HS-5 (cell line): ENCODE results near the gene ROBO1.
"Not testable (repeated sequence)": the region's sequence is repeated elsewhere in the genome, so short reads cannot be mapped to it uniquely, and the experiment has no call there.

Experiments
- DNase-seq: peaks from one replicate; pipeline ENCODE4 v3.0.0-alpha.2; 2012; ENCODE audit warnings: low read depth

The ROBO1 gene

DNA sequence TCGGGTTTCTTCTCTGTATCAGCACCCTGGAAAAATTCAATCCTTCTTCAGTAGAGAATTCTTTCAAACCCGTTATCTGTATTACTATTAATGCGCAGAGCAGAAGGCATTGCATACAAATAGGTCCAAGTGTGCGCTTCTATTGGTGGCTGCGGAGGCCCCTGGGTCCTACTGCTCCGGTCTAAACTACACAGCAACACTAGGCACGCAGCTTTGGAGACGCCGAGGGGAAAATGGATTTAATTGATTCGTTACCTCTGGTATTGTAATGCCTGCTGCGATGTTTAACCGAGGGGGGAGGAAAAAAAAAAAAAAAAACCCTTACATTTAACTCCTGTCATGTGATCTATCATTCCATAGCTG, at the start of gene ROBO1:
ROBO1 (minus strand) TSS at position 94 of the 363 bp plus-strand sequence.
- DNase-seq = no peak

DNA sequence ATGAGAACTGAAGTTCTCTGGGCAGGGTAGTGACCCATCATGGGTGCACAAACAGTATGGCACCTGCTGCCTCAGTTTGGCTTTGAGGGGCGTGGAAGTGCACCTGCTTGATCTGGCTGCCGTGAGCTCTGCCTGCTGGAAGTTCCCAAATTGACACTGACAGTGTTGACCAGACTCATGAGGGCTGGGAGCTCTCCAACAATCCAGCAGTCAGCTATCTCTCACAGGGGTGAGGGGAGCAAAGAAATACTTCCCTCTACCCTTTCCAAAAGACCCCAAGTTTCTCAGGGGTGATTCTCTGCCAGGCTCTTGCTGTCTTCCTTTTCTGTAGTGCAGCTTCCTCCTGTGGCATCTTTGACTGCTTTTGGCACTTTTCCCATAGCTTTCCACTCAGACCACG, 49.4 kb upstream of the ROBO1 start:
- no peak for DNase-seq

DNA sequence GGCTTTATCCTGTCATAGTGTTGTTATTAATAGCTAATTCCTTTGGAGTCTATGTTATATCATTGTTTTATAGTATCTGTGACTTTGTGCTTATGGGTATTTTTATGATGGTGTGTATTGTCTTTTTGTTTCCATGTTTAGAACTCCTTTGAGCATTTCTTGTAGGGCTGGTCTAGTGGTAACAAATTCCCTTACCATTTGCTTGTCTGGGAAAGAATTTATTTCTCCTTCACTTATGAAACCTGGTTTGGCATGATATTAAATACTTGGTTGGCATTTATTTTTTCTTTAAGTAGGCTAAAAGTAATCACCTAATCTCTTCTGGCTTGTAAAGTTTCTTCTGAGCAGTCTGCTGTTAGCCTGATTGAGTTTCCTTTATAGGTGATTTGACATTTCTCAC, 47.7 kb upstream of the ROBO1 start:
- DNase-seq = no peak

DNA sequence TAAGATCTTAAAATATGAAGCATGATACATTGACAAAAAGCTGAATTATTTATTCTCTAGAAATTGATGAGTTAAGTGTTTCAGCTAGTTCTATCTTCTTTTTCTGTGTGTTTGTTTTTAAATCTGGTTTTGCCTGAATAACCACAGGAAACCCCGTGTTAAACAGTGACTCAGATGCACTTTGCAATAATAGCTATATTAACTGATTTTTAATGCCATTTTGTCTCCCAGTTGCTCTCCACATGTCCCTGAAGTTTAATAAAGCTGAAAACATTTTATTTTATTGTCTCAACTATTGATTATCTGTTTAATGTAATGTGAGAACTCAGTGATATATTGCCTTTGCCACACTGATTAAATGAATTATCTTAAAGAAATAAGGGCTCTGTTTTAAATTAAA, 42.8 kb upstream of the ROBO1 start:
- DNase-seq = no peak

DNA sequence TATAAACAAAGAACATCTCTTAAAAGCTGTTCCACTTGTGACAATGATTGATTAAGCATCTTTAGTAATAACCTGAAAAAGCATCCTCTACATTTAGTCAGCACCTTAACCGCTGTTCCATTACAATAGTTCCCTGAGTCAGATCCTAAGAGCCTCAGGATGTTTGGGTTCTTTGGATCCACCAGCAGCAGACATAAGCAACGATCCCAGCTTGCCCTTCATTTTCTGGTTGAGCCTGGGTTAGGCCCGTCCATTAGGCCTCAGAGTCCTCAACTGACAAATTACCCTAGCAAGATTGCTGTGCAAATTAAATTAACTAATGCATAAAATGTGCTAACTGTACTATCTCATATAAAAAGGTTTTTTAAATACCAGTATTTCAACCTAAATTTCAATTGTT, 42.3 kb upstream of the ROBO1 start:
- DNase-seq = no peak

DNA sequence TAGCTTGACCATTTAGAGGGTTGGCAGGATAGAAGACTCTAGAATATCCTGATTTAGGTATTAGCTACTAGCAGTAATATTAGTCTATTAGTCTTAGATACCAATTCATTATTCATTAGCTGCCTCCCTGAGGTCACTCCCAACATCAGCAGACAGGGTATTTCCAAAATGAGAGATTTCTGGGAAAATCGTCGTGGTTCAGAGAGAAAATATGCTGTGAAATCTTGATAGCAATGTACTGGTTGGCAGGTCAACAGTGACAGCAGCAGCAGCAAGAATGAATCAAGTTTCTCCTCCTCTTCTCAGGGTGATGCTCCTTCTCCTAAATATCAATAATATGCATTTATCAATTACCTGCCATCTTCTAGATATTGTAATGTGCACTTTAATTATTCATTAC, 41.3 kb upstream of the ROBO1 start:
- DNase-seq = no peak

DNA sequence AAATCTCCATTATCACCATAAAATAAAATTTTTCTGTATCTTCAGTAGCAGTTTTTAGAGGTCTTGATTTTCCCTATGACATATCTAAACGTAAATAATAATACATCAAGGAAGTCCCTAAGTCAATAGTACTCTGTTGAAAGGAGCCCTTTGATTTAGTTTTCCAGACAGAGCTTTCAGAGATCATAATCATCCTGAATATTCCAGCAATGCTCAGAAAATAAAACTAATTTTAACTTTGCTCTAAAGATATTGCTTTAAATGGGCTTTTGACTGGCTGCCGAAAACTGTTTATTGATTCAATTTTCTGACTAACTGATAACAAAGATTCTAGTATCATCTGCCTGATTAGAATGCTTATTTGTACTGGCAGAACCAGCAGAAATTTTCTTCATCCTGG, 40.7 kb upstream of the ROBO1 start:
- DNase-seq = no peak

DNA sequence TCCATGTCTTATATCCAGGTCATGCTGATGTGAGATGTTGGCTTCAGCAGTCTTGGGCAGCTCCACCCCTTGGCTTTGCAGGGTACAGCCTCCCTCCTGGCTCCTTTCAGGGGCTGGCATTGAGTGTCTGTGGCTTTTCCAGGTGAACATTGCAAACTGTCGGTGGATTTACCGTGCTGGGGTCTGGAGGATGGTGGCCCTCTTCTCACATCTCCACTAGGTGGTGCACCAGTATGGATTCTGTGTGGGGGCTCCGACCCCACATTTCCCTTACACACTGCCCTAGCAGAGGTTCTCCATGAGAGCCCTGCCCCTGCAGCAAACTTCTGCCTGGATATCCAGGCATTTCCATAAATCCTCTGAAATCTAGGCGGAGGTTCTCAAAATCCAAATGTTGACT, 22.4 kb upstream of the ROBO1 start:
- DNase-seq = not testable (repeated sequence)

DNA sequence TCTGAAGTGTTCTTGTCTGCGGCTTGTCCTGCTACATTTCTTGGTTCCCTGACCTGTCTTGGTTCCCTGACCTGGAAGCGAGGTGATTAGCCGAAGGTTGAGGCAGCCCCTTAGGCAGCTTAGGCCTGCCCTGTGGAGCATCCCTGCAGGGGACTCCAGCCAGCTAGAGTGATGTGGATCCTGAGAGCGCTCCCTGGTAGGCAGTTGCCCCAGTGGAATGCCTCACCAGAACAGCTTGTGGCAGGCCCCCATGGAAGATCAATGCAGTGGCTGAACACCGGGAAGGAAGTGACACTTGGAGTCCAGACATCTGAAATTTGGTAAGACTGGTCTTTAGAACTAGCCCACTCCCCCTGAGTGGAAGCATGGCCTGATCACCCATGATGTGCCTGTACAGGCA, 5.5 kb upstream of the ROBO1 start:
- DNase-seq = no peak

DNA sequence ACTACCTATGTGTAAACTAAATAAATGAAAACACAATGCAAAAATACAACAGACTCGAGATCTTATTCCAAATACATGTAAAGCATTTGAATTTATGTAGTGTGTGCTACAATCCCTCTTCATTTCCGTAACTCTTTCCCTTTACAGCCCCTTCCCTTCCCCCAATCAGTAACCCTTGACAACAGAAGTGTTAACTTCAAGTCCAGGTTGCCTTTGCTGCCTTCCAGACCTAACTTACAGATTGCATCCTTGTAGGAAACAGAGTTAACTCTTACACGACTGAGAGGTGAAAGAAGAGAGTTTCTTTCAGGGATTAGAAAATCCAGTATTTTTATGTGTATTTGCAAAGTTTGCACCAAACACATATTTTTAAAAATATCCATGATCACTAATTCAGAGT, 1.4 kb upstream of the ROBO1 start:
- DNase-seq = no peak

DNA sequence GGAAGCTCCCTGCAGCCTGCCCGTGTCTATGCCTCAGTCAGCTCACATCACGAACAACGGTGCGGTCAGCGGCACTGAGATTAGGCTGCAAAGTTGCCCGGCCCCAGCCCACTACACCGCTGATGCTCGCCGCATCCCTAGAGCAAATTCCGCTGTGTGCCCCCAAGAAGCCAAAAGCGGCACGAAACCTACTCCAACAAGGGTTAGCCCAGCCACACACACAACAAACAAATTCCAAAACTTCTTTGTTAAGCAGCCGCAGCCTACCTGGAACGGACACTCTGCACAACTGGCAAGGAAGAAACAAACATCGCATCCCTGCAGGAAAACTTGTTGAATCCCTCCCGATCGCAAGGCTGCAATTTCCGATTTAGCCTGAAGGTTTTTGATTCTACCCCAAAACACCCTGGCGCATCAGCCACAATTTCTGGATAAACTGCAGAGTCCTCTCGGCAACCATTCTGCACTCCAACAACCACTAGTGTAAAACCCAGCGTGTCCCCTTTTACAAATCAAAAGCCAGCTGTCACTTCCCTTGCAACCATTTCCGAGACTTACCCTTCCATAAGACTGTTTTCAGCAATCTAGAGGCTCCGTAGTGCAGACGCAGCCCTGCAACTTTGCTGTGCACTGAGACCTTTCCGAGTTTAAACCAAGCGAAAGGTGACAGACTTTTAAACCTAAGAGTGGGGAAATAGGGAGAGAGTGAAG, 449 bp downstream of the ROBO1 start:
- DNase-seq = no peak

DNA sequence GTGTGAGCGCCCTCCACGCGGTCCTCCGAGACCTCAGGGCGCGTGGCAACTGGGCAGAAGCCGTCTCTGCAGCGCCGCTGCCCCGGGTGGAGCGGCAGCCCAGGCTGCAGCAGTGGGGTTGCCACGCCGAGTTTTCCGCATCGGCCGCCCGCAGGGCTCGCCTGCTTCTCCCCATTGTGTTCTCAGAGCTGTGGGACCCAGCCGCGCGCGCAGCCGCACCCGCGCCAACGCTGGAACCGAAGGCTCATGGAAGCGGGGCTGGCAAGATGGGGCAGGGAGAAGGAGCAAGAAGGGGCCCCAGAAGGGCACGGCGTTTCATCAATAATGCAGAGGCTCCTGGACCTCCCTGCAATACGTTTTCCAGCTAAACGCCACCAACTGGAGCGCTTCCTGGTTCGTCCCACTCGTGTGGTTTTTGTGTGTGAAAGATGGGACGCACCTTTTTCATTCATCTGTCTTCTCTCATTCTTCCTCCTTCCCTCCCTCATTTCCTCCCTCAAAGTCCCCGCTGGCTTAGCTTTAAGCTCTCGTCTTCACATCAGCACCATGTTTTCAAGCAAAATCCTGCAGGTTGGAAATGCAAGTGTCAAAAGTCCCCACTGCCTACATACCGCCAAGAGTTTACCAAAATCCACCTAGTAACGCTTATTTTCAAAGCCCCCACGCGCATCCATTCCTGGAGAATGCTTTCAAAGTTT, 1.2 kb downstream of the ROBO1 start:
- no peak for DNase-seq

DNA sequence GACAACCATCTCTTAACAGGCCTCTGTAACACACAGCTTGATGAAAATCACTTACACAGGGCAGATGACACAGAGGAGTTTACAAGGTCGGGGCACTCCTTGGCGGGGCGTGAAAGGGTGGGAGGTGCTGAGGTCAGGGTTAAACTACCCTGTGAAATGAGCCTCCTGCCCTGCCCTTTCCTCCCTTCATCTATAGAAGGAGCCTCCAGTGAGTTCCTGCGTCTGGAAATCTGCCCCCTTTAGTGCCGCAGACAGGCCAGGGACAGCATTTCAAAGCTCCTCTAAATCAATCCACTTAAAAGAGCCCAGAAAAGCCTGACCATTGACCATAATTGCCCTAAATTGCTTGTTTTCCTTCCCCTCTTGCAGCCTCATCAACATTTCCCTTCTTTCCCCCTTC, 1.9 kb downstream of the ROBO1 start:
- no peak for DNase-seq

DNA sequence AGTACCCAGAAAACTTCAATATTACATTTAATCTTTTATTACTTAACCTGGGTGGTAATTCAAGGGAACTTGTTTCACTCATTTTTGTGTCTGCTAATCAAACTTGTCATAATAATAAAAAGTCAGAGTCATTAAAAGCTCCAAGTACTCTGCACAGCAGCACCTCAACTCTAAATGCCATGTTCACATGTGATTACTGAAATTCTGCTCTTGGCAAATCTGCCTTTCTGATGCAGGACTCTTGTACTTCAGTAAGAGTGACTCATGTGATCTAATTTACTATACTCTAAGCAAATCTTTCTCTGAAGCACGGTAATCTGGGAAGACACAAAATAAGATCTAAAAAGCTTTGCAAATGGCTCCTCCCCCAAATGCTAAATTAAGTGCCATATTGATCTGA, 6.4 kb downstream of the ROBO1 start:
- DNase-seq = no peak

DNA sequence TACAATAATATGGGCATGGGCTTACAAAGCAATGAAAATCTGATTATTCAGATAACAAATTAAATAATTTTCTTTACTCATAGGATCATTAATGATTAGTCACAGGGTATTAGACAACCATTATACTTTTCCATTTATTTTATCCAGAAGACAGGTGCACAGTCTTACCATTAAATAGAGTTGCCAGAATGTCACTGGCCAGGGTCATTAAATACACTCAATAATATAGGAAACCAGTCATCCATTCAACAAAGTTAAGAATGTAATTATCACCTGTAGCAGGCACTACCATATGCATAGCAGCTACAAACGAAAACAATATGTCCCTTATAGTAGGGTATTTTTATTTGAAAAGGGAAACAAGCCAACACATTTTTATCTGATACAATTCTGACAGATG, 16.1 kb downstream of the ROBO1 start:
- DNase-seq = no peak

DNA sequence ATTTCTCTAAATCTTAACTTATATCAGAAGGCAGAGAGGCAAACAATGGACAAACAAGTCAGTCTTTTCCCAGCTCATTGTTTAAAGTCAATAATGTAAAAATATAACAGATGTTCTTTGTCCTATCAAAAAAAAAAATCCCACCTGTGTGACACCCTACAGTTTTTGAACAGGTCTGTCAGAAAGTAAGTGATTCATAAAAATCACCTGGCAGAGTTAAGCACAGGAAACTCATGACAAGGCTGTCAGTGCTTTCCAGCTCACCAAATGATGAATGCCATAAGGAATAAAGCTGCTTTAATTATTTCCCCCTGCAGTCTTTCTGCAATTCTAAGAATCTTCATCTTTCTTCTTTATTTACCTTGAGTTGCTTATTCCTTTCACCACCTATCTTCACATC, 30.3 kb downstream of the ROBO1 start:
- DNase-seq = no peak

DNA sequence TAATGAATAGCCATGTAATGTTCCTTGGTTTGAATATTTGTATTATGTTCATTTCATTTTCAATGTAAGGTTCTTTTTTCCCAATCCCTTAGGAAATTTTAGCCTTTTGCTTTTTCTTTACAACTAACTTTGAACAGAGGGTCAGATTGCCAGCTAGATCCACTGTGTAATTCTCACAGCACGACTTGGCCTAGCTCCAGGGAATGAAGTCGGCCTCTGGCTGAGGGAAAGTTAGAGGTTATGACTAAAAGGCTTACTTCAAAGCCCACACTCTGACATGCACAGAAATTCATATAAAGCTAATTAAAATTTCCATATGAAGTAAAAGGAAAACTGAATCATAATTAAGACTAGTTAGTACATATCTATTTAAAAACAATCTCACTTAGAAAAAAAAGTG, 38.7 kb downstream of the ROBO1 start:
- peak; percentile 22 for DNase-seq

DNA sequence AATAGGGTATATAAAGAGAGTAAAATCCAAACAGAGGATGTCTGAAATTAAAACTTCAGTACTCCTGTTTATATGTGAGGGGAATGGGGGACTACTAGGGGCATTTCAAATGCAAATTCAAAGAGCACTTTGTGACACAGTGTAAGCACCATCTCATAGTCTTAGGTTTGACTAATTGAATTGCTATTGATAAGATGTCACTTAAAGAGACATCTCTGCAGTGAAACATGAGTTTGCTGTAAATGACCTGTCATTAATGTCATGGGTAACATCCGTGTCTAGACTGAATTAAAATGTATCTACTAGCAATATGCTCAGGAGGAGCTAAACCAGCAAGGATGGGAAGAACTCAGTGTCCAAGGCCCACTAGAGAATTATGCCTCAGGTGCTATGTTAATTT, 41.0 kb downstream of the ROBO1 start:
- DNase-seq = no peak

DNA sequence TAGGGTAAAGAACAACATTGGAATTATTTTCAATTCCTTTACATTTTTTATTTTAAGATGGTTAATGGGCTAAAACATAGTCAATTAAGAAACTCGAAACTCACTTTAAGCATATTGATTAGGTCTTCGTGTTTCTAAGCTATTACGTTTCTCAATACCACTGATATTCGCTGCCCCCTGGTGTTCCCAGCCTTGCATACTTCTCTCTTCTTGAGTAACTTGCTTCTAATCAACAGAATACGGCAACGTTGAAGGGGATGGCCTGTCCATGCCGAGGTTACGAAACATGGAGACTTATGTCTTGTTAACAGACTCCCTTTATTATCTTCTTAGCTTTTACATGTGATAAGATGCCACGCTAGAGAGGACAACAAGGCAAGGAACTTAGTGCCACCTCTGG, 43.6 kb downstream of the ROBO1 start:
- DNase-seq = no peak

DNA sequence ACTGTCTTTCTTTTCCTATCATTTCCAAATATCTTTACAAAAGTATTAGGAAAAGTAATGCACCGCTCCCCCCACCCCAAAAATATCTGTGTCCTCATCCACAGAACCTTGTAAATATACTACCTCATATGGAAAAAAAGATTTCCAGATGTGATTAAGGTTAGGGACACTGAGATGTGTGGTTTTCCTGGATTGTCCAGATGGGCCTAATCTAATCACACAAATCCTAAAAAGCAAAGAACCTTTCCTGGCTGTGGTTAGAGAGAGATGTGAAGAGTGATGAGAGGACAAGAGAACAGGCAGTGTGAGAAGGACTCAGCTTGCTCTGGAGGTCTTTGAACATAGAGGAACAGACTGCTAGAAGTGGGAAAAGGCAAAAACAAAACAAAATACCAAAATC, 77.7 kb downstream of the ROBO1 start:
- DNase-seq = no peak

DNA sequence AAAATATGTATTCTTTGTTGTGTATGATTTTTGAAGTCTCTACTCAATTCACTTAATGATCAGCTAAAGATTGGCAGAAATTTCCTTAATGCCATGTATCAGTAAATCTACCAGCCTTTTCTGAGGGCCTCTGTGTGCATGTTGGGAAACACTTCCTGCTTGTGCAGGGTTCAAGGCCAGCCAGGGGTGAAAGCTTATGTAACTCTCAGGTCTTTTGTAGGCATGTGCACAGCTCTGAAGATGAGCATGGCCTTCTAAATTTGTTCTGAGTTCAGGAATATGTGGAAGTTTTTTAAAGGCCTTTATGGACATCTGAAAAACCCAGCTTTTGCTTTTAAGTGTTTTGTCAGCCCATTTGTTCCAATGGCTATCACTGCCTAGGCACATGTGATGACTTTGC, 82.7 kb downstream of the ROBO1 start:
- DNase-seq = no peak

DNA sequence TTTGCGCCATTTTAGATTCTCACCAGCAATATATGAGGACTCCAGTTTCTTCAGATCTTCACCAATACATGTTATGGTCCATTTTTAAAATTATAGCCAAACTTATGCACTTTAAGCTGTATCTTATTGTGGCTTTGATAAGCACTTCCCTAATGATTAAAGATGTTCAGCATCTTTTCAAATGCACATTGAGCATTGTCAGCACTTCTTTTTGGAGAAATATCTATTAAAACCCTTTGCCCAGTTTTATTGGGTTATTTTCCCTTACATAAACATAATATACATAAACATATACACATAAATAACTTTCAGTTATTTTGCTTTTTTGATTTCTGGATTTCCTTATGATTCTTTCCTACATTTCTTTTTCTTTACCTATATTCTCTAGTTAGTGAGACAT, 83.8 kb downstream of the ROBO1 start:
- no peak for DNase-seq

DNA sequence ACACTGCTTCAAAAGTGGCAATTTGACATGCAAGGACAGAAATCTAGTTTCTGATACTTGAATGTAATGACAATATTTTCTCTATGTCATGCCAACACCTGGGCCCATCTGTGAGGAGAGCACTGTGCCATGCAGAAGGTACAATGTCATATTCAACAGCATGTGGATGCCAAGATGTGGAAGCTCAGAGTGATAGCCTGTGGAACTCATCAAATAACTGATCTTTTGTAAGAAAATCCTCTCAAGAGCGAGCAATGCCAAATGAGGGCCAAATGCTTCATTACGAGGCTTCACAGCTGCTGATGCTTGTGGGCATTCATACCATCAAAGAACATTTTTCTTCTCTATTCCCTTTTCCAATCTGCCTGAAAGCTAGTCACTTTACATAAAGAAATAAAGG, 95.1 kb downstream of the ROBO1 start:
- DNase-seq = no peak

DNA sequence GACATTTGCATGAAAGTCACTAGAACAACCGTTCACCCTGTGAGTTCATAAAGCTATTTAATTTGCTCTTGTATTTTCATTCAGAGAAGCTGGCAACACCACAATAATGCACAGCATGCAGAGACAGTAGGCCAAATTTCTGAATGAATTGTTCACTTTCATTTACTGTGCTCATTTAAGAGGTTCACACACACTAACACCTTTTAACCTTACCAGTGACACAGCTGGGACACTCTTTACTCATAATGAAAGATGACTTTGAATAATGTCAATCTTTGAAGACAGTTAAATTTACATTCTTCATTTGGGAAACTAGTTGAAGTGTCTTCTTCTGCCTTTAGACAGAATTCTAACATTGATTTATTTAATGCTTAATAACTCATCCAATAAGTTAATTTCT, 95.7 kb downstream of the ROBO1 start:
- no peak for DNase-seq
